Measurements from ENCODE around the gene KCNF1. TPM values are rescaled to one million over a fixed set of nuclear protein-coding genes. Genes with fewer than 3 reads are reported as not detected.
A peak's percentile ranks its signal among the peaks of the same experiment; 100 is the strongest.

KCNF1 gene
- polyA plus RNA-seq, 6 donors from 2014 or later, result not detected

DNA sequence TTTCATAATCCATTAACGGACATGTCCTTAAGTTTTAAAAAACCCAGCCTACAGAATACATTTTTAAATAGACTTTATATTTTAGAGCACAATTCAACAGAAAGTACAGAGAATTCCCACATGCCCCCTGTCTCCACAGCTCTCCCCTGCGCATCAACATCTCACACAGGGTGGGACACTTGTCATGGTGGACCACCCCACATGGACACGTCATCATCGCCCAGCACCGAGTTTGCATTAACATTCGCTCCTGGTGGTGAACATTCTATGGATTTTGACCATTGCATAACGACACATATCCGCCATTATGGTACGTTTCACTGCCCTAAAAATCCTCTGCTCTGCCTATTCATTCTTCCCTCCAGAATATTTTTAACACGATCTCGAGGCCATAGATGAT is 1.1 kb upstream of the KCNF1 start:
- peaks cover 0 to 7% of the 10 kb centered on the region in 2 donors for H3K36me3 Mint-ChIP-seq
- ATAC-seq (ENCODE audit: low read depth in 2 of 2) (no peak), DNase-seq (no peak)
- H3K4me3 Mint-ChIP-seq, result peak overlapping the region in 1 of 8 donors; percentile 2
- H3K4me1 Mint-ChIP-seq, result peaks cover 0 to 6% (median 4%) of the 10 kb centered on the region in 3 donors
- peaks cover 0 to 3% (median 0%) of the 10 kb centered on the region in 7 donors for H3K9me3 Mint-ChIP-seq
- peaks cover 18 to 53% (median 45%) of the 10 kb centered on the region in 3 donors for H3K27me3 Mint-ChIP-seq
- H3K27ac Mint-ChIP-seq, result peak overlapping the region in 1 of 6 donors; percentile 24

GRCh38 chr2:10912076-10912731 is 470 bp downstream of the KCNF1 start:
- H3K36me3 Mint-ChIP-seq, result peaks cover 0 to 7% of the 10 kb centered on the region in 2 donors
- no peaks in the 10 kb centered on the region for H3K9me3 Mint-ChIP-seq
- ATAC-seq (ENCODE audit: low read depth in 2 of 2) (no peak), DNase-seq (no peak)
- H3K4me1 Mint-ChIP-seq, result peaks cover 0 to 6% (median 4%) of the 10 kb centered on the region in 3 donors
- peak overlapping the region in 2 of 8 donors; percentile 14 to 25 for H3K4me3 Mint-ChIP-seq
- no peak overlapping the region for H3K27ac Mint-ChIP-seq
- H3K27me3 Mint-ChIP-seq, result peaks cover 25 to 68% (median 51%) of the 10 kb centered on the region in 3 donors

GRCh38 chr2:10912796-10913455 is 1.2 kb downstream of the KCNF1 start:
- no peaks in the 10 kb centered on the region for H3K9me3 Mint-ChIP-seq
- H3K4me1 Mint-ChIP-seq, result peaks cover 0 to 6% (median 4%) of the 10 kb centered on the region in 3 donors
- peak overlapping the region in 5 of 8 donors; percentile 14 to 76 (median 32) for H3K4me3 Mint-ChIP-seq
- H3K27me3 Mint-ChIP-seq, result peaks cover 28 to 69% (median 56%) of the 10 kb centered on the region in 3 donors
- no peak overlapping the region for H3K27ac Mint-ChIP-seq
- ATAC-seq (ENCODE audit: low read depth in 2 of 2) (no peak), DNase-seq (no peak)
- peaks cover 0 to 7% of the 10 kb centered on the region in 2 donors for H3K36me3 Mint-ChIP-seq

GRCh38 chr2:10913501-10914271 is 2.0 kb downstream of the KCNF1 start:
- Mint-ChIP-seq H3K4me1 (peaks cover 0 to 6% (median 4%) of the 10 kb centered on the region in 3 donors), H3K4me3 (peak overlapping the region in 1 of 8 donors; percentile 68), H3K27me3 (peaks cover 28 to 66% (median 53%) of the 10 kb centered on the region in 3 donors), H3K36me3 (peaks cover 0 to 7% of the 10 kb centered on the region in 2 donors), H3K27ac (no peak overlapping the region), H3K9me3 (no peaks in the 10 kb centered on the region)
- no peak for DNase-seq
- no peak for ATAC-seq (ENCODE audit: low read depth in 2 of 2)

GRCh38 chr2:10914272-10914693 is 2.5 kb downstream of the KCNF1 start:
- H3K4me1 Mint-ChIP-seq, result peaks cover 0 to 6% (median 4%) of the 10 kb centered on the region in 3 donors
- ATAC-seq (ENCODE audit: low read depth in 2 of 2) (no peak), DNase-seq (no peak)
- peaks cover 0 to 2% (median 0%) of the 10 kb centered on the region in 7 donors for H3K9me3 Mint-ChIP-seq
- peaks cover 25 to 60% (median 48%) of the 10 kb centered on the region in 3 donors for H3K27me3 Mint-ChIP-seq
- H3K27ac Mint-ChIP-seq, result no peak overlapping the region
- peaks cover 0 to 7% of the 10 kb centered on the region in 2 donors for H3K36me3 Mint-ChIP-seq
- no peak overlapping the region for H3K4me3 Mint-ChIP-seq

- Mint-ChIP-seq H3K4me3 (no peak overlapping the region), H3K27me3 (peaks cover 25 to 60% (median 43%) of the 10 kb centered on the region in 3 donors), H3K36me3 (peaks cover 0 to 7% of the 10 kb centered on the region in 2 donors), H3K4me1 (peaks cover 3 to 8% (median 6%) of the 10 kb centered on the region in 3 donors), H3K27ac (no peak overlapping the region), H3K9me3 (peaks cover 0 to 2% (median 0%) of the 10 kb centered on the region in 7 donors)
- ATAC-seq (ENCODE audit: low read depth in 2 of 2) (no peak), DNase-seq (no peak)
Measured at GRCh38 chr2:10915236-10915635, 3.5 kb downstream of the KCNF1 start.

DNA sequence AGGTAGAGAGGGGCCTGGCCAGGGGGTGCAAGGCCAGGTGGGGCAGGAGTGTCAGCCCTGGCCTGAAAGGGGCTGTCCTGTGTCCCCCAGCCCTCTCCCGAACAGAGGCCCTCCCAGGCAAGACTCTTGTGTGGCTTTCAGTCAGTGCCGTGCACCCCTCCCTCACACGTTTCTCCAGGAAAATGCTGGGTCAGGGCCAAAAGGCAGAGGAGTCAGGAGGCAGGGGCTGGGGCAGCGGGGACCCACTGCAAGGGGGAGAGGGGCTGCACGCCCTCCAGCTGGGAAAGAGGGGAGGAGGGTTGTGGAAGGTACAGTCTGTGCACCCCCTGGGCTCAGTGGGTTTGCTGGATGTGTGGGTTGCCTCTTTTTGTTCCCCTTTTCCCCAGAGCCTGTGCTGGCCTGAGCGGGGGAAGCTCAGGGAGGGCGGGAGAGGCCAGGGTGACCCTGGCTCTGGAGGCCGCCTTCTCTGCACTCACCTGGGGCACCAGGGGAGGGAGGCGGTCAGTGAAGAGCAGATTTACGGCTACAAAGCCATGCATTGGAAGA is 4.1 kb downstream of the KCNF1 start:
- ATAC-seq (ENCODE audit: low read depth in 2 of 2) (no peak), DNase-seq (no peak)
- Mint-ChIP-seq H3K27ac (no peak overlapping the region), H3K4me3 (no peak overlapping the region), H3K4me1 (peaks cover 5 to 10% (median 6%) of the 10 kb centered on the region in 3 donors), H3K27me3 (peaks cover 23 to 60% (median 41%) of the 10 kb centered on the region in 3 donors), H3K36me3 (peaks cover 0 to 5% of the 10 kb centered on the region in 2 donors), H3K9me3 (peaks cover 0 to 2% (median 0%) of the 10 kb centered on the region in 7 donors)

- ATAC-seq (ENCODE audit: low read depth in 2 of 2) (no peak), DNase-seq (no peak)
- Mint-ChIP-seq H3K4me1 (peaks cover 2 to 7% (median 6%) of the 10 kb centered on the region in 3 donors), H3K27me3 (peaks cover 17 to 60% (median 35%) of the 10 kb centered on the region in 3 donors), H3K4me3 (no peak overlapping the region), H3K9me3 (peaks cover 0 to 2% (median 0%) of the 10 kb centered on the region in 7 donors), H3K36me3 (no peaks in the 10 kb centered on the region), H3K27ac (no peak overlapping the region)
Measured at GRCh38 chr2:10916953-10917352, 5.2 kb downstream of the KCNF1 start.

GRCh38 chr2:10917927-10918326 is 6.2 kb downstream of the KCNF1 start:
- Mint-ChIP-seq H3K27ac (no peak overlapping the region), H3K4me3 (no peak overlapping the region), H3K27me3 (peaks cover 17 to 57% (median 35%) of the 10 kb centered on the region in 3 donors), H3K36me3 (no peaks in the 10 kb centered on the region), H3K9me3 (peaks cover 0 to 2% (median 0%) of the 10 kb centered on the region in 7 donors), H3K4me1 (peaks cover under 1 to 7% (median 6%) of the 10 kb centered on the region in 3 donors)
- DNase-seq (no peak), ATAC-seq (ENCODE audit: low read depth in 2 of 2) (no peak)

DNA sequence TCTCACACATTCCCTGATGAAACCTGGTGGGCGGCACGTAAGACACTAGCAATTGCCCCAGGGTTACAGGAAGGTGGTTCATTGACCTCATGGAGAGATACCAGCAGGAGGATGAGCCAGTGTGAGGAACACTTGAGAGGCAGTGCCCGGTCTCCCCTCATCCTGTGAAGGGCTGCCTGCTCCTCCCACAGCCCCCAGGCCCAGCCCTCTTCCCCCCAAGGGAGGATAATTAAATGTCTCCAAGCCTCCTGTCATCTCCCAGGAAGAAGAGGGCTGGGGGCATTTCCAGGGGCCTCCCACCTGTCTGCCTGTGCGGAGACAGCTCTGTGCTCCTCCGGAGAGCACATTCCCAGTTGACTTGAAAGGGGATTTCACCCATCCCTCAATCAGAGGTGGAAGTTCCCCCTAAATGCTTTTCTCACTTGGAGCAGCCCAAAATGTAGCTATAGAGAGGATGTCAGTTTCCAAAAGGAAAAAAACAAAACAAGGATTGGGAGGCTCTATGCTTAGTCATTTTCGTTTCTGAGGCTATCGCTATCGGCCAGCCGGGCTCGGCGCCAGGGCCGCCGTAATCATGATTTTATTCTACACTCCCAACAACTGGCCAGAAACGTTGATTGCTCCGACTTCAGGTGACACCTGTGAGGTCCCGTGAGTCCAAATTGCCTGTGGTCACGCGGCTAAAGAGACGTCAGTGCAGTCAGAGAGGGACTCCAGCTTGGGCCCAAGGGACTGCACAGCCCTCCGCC is 7.1 kb downstream of the KCNF1 start:
- no peak overlapping the region for H3K4me3 Mint-ChIP-seq
- H3K27me3 Mint-ChIP-seq, result peaks cover 17 to 49% (median 35%) of the 10 kb centered on the region in 3 donors
- no peaks in the 10 kb centered on the region for H3K36me3 Mint-ChIP-seq
- no peak overlapping the region for H3K27ac Mint-ChIP-seq
- peaks cover 0 to 2% (median 0%) of the 10 kb centered on the region in 7 donors for H3K9me3 Mint-ChIP-seq
- DNase-seq, result no peak
- H3K4me1 Mint-ChIP-seq, result peaks cover 0 to 7% (median 6%) of the 10 kb centered on the region in 3 donors
- ATAC-seq (ENCODE audit: low read depth in 2 of 2), result no peak

DNA sequence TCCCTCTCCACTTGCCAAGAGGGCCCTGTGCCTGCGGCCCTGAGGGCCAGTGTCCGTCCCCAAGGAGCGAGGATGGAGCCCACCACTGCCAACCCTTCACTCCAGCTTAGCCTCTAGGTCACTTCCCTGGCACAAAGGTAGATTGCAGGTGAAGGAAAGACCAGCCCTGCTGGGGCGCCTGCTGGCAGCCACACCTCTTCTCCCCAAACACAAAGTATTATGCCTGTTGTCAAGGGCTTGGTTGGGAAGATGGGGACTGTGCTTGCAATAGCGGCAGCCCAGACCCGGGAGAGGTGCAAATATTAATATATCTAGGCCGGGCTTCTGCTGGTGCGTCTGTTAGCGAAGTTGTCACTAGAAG is 7.7 kb downstream of the KCNF1 start:
- Mint-ChIP-seq H3K27ac (no peak overlapping the region), H3K27me3 (peaks cover 15 to 45% (median 37%) of the 10 kb centered on the region in 3 donors), H3K36me3 (no peaks in the 10 kb centered on the region), H3K4me1 (peaks cover 0 to 7% (median 6%) of the 10 kb centered on the region in 3 donors), H3K9me3 (peaks cover 0 to 2% (median 0%) of the 10 kb centered on the region in 7 donors), H3K4me3 (no peak overlapping the region)
- DNase-seq, result no peak
- ATAC-seq (ENCODE audit: low read depth in 2 of 2), result no peak

GRCh38 chr2:10919771-10920621 is 8.3 kb downstream of the KCNF1 start:
- H3K27me3 Mint-ChIP-seq, result peaks cover 10 to 45% (median 36%) of the 10 kb centered on the region in 3 donors
- H3K9me3 Mint-ChIP-seq, result peaks cover 0 to 2% (median 0%) of the 10 kb centered on the region in 7 donors
- no peak overlapping the region for H3K4me3 Mint-ChIP-seq
- DNase-seq, result no peak
- no peaks in the 10 kb centered on the region for H3K36me3 Mint-ChIP-seq
- ATAC-seq (ENCODE audit: low read depth in 2 of 2), result no peak
- peaks cover 0 to 7% (median 6%) of the 10 kb centered on the region in 3 donors for H3K4me1 Mint-ChIP-seq
- peak overlapping the region in 1 of 6 donors; percentile 69 for H3K27ac Mint-ChIP-seq

All from naive B cell (primary cell).